ENCODE measurements around the gene DNAJC13. TPM values are rescaled to one million over a fixed set of nuclear protein-coding genes. Genes with fewer than 3 reads are reported as not detected.

DNAJC13 gene
- total RNA-seq, 2 donors from 2014 or later: 41.3 to 51.3 TPM

- intact Hi-C loops (cut with DNase I): no loop called here
- no peak for TF ChIP-seq CTCF (IDR thresholded peaks at IDR 0.05)
- Histone ChIP-seq H3K9me3 (no peaks in the 10 kb centered on the region), H3K9ac (ENCODE audit: low read depth in 2 of 2, low read length in 2 of 2) (no peak overlapping the region), H3K4me3 (no peak overlapping the region), H3K27ac (no peak overlapping the region), H3K36me3 (no peaks in the 10 kb centered on the region), H3K4me1 (no peaks in the 10 kb centered on the region), H3K27me3 (no peaks in the 10 kb centered on the region)
- DNase-seq: no peak
Observed at GRCh38 chr3:132545471-132545870, 128.2 kb downstream of the DNAJC13 start.

- H3K4me3 ChIP-seq: no peak overlapping the region
Observed at GRCh38 chr3:132549169-132549568, 131.9 kb downstream of the DNAJC13 start.

GRCh38 chr3:132549890-132550578 is 132.7 kb downstream of the DNAJC13 start:
- no peak for DNase-seq
- intact Hi-C loops (cut with DNase I): no loop called here
- Histone ChIP-seq H3K27me3 (no peaks in the 10 kb centered on the region), H3K27ac (no peak overlapping the region), H3K4me1 (no peaks in the 10 kb centered on the region), H3K9ac (ENCODE audit: low read depth in 2 of 2, low read length in 2 of 2) (no peak overlapping the region), H3K9me3 (no peaks in the 10 kb centered on the region), H3K4me3 (no peak overlapping the region), H3K36me3 (no peaks in the 10 kb centered on the region)
- no peak for TF ChIP-seq CTCF (IDR thresholded peaks at IDR 0.05)

More at GRCh38 chr3:132549169-132549568, 131.9 kb downstream of the DNAJC13 start:
- Histone ChIP-seq H3K4me1 (no peaks in the 10 kb centered on the region), H3K27me3 (no peaks in the 10 kb centered on the region), H3K9ac (ENCODE audit: low read depth in 2 of 2, low read length in 2 of 2) (no peak overlapping the region), H3K27ac (no peak overlapping the region), H3K9me3 (no peaks in the 10 kb centered on the region), H3K36me3 (no peaks in the 10 kb centered on the region)
- DNase-seq: no peak
- no peak for TF ChIP-seq CTCF (IDR thresholded peaks at IDR 0.05)
- intact Hi-C loops (cut with DNase I): no loop called here

GRCh38 chr3:132550579-132551305 is 133.4 kb downstream of the DNAJC13 start:
- H3K27ac ChIP-seq: no peak overlapping the region
- no peak for DNase-seq
- H3K9me3 ChIP-seq: no peaks in the 10 kb centered on the region
- intact Hi-C loops (cut with DNase I): no loop called here
- no peak overlapping the region for H3K4me3 ChIP-seq
- no peak for TF ChIP-seq CTCF (IDR thresholded peaks at IDR 0.05)
- H3K4me1 ChIP-seq: no peaks in the 10 kb centered on the region
- H3K27me3 ChIP-seq: no peaks in the 10 kb centered on the region
- no peak overlapping the region for H3K9ac ChIP-seq (ENCODE audit: low read depth in 2 of 2, low read length in 2 of 2)
- H3K36me3 ChIP-seq: no peaks in the 10 kb centered on the region

GRCh38 chr3:132553826-132554225 is 136.5 kb downstream of the DNAJC13 start:
- Histone ChIP-seq H3K27me3 (no peaks in the 10 kb centered on the region), H3K9ac (ENCODE audit: low read depth in 2 of 2, low read length in 2 of 2) (no peak overlapping the region), H3K27ac (no peak overlapping the region), H3K4me1 (no peaks in the 10 kb centered on the region), H3K9me3 (no peaks in the 10 kb centered on the region), H3K4me3 (no peak overlapping the region), H3K36me3 (no peaks in the 10 kb centered on the region)
- TF ChIP-seq CTCF (IDR thresholded peaks at IDR 0.05): no peak
- DNase-seq: no peak
- intact Hi-C loops (cut with DNase I): no loop called here
